ENCODE measurements around the gene ILF3.

DNA sequence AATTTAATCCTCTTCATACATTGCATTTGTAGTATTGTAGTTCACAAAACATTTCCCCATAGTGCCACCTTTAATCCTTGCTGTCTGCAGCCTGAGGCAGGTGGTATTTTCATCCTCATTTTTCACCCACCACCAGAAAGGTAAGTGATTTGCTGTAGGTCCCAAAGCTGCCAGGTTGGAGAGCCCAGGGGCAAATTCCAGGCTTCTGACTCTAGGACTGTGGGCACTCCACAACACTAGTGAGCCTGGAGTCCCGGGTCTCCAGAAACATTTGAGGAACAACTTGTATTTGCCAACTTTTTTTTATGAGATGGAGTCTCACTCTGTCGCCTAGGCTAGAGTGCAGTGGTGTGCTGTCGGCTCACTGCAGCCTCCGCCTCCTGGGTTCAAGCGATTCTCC, 6.2 kb downstream of the ILF3 start:
- TF ChIP-seq, protein P1, sequence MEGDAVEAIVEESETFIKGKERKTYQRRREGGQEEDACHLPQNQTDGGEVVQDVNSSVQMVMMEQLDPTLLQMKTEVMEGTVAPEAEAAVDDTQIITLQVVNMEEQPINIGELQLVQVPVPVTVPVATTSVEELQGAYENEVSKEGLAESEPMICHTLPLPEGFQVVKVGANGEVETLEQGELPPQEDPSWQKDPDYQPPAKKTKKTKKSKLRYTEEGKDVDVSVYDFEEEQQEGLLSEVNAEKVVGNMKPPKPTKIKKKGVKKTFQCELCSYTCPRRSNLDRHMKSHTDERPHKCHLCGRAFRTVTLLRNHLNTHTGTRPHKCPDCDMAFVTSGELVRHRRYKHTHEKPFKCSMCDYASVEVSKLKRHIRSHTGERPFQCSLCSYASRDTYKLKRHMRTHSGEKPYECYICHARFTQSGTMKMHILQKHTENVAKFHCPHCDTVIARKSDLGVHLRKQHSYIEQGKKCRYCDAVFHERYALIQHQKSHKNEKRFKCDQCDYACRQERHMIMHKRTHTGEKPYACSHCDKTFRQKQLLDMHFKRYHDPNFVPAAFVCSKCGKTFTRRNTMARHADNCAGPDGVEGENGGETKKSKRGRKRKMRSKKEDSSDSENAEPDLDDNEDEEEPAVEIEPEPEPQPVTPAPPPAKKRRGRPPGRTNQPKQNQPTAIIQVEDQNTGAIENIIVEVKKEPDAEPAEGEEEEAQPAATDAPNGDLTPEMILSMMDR (IDR thresholded peaks at IDR 0.05), result no peak
- TF ChIP-seq POLR2A (IDR thresholded peaks at IDR 0.05) (no peak), POLR2AphosphoS5 (IDR thresholded peaks at IDR 0.05) (no peak)
